ENCODE results near the gene LCN15.

- TF ChIP-seq CTCF (IDR thresholded peaks at IDR 0.05; ENCODE audit: insufficient read depth, low read depth, low read length) (no peak), EZH2 (IDR thresholded peaks at IDR 0.05; ENCODE audit: insufficient read depth, low read length) (no peak)
Measured at GRCh38 chr9:136726118-136726517, 38.2 kb downstream of the LCN15 start.

Measured in astrocyte (in vitro differentiated cells and primary cell).